ENCODE measurements around the gene NT5DC2. TPM values are rescaled to one million over a fixed set of nuclear protein-coding genes. Genes with fewer than 3 reads are reported as not detected.

NT5DC2 gene
- total RNA-seq, 2 donors from 2014 or later: 70.8 to 117 TPM

DNA sequence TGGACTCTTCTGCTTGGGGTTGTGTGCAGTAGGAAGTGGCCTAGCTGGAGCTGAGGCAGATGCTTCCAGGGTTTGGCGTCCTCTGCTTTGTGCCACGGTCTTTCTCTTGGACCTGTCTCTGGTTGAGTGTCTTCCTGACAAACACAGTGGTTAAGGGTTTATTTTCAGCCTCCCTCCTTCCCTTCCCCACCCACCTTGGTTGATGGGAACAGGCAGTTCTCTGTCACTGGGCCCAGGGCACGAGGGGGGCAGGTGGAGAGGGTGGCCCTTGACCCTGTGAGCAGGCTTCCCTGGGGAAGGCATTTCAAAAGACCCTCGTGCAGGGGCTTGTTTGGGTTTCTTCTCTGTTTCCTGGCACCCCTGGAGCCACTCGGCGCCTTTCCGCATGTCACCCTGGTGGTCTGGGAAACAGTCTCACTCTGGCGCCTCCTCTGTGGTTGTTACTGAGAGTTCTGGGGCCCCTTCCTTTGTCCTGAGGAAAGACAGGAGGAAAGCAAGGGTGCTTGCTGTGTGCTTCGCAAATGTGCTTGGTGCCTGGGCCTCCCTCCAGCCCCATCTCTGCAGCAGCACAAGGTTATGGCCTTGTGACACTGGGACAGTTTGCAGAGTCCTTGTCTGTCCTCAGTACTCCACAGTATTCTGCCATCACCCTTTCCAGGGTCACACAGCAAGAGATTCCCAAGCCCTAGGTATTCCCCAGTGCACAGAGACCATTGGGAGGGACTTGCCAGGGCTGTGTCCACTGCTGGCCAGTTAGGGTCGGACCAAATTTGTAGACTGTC is 48.8 kb downstream of the NT5DC2 start:
- Histone ChIP-seq H3K4me3 (no peak overlapping the region), H3K27me3 (replicated peaks; ENCODE audit: insufficient read depth) (no peaks in the 10 kb centered on the region), H3K4me1 (replicated peaks) (no peaks in the 10 kb centered on the region), H3K27ac (peak overlapping the region; percentile 72 to 74), H3K9me3 (no peaks in the 10 kb centered on the region), H3K36me3 (peaks cover 35 to 42% of the 10 kb centered on the region in 2 donors)
- WGBS: 40% methylated on average over 10 of the region's 10 CpGs
- DNase-seq (ENCODE audit: low spot score): no peak
- intact Hi-C loops (cut with DNase I): loop anchor here (5.0 kb wide), 1 partner anchor 47 kb away; the partner anchor contains the start of gene NT5DC2
- no peak for TF ChIP-seq POLR2AphosphoS5 (IDR thresholded peaks at IDR 0.05)

GRCh38 chr3:52483577-52484381 is 49.9 kb downstream of the NT5DC2 start:
- Histone ChIP-seq H3K4me3 (no peak overlapping the region), H3K36me3 (peaks cover 34 to 42% of the 10 kb centered on the region in 2 donors), H3K27ac (peak overlapping the region; percentile 72 to 74), H3K9me3 (no peaks in the 10 kb centered on the region), H3K27me3 (replicated peaks; ENCODE audit: insufficient read depth) (no peaks in the 10 kb centered on the region), H3K4me1 (replicated peaks) (no peaks in the 10 kb centered on the region)
- intact Hi-C loops (cut with DNase I): loop anchor here (5.0 kb wide), 1 partner anchor 49 kb away; the partner anchor contains the start of gene NT5DC2
- WGBS: 22% methylated on average over 13 of the region's 13 CpGs
- TF ChIP-seq, protein P1, sequence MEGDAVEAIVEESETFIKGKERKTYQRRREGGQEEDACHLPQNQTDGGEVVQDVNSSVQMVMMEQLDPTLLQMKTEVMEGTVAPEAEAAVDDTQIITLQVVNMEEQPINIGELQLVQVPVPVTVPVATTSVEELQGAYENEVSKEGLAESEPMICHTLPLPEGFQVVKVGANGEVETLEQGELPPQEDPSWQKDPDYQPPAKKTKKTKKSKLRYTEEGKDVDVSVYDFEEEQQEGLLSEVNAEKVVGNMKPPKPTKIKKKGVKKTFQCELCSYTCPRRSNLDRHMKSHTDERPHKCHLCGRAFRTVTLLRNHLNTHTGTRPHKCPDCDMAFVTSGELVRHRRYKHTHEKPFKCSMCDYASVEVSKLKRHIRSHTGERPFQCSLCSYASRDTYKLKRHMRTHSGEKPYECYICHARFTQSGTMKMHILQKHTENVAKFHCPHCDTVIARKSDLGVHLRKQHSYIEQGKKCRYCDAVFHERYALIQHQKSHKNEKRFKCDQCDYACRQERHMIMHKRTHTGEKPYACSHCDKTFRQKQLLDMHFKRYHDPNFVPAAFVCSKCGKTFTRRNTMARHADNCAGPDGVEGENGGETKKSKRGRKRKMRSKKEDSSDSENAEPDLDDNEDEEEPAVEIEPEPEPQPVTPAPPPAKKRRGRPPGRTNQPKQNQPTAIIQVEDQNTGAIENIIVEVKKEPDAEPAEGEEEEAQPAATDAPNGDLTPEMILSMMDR (IDR thresholded peaks at IDR 0.05): no peak
- TF ChIP-seq POLR2A (IDR thresholded peaks at IDR 0.05) (no peak), POLR2AphosphoS5 (IDR thresholded peaks at IDR 0.05) (peak; percentile 78)
- peak; percentile 48 for DNase-seq (ENCODE audit: low spot score)

DNA sequence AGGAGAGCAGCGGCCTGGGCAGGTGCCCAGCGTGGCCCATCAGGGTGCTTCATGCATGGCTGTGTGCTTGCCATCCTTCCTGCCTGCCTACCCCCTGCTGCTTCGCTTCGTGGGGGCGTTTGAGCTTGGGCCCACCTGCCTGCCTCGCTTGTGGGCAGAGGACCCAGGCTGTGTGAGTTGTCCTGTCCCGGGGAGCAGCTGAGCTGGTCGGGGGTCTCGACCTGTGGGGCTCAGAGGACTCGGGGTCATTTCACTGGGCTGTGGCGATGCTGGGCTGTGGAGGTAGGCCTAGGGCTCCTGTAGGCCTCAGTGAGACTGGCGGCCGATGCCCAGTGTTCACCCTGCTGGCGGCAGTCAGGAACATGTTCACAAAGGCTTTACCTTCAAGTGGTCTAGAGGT is 50.6 kb downstream of the NT5DC2 start:
- H3K36me3 ChIP-seq: peaks cover 34 to 42% of the 10 kb centered on the region in 2 donors
- TF ChIP-seq POLR2A (IDR thresholded peaks at IDR 0.05): no peak
- TF ChIP-seq POLR2AphosphoS5 (IDR thresholded peaks at IDR 0.05): no peak
- TF ChIP-seq, protein P1 (IDR thresholded peaks at IDR 0.05): no peak
- peak overlapping the region; percentile 72 to 74 for H3K27ac ChIP-seq
- 73% methylated on average over 14 of the region's 14 CpGs for WGBS
- intact Hi-C loops (cut with DNase I): loop anchor here (5.0 kb wide), 1 partner anchor 49 kb away; the partner anchor contains the start of gene NT5DC2
- H3K9me3 ChIP-seq: no peaks in the 10 kb centered on the region
- no peak overlapping the region for H3K4me3 ChIP-seq
- DNase-seq (ENCODE audit: low spot score): no peak
- H3K27me3 ChIP-seq (replicated peaks; ENCODE audit: insufficient read depth): no peaks in the 10 kb centered on the region
- no peaks in the 10 kb centered on the region for H3K4me1 ChIP-seq (replicated peaks)

GRCh38 chr3:52481819-52482521 is 51.7 kb downstream of the NT5DC2 start:
- Histone ChIP-seq H3K4me1 (replicated peaks) (no peaks in the 10 kb centered on the region), H3K9me3 (no peaks in the 10 kb centered on the region), H3K36me3 (peaks cover 35 to 40% of the 10 kb centered on the region in 2 donors), H3K27ac (peak overlapping the region; percentile 31 to 72), H3K27me3 (replicated peaks; ENCODE audit: insufficient read depth) (no peaks in the 10 kb centered on the region), H3K4me3 (no peak overlapping the region)
- WGBS: 83% methylated on average over 23 of the region's 23 CpGs
- no peak for TF ChIP-seq POLR2A (IDR thresholded peaks at IDR 0.05)
- TF ChIP-seq, protein P1 (IDR thresholded peaks at IDR 0.05): peak in 3 of 4 experiments; percentile 15 to 23 (median 22)
- no peak for DNase-seq (ENCODE audit: low spot score)
- intact Hi-C loops (cut with DNase I): loop anchor here (5.0 kb wide), 1 partner anchor 50 kb away; the partner anchor contains the start of gene NT5DC2
